AG09319 (cell line): Measurements from ENCODE around the gene MORC1.

Source experiments
- DNase-seq: peaks from one replicate; pipeline ENCODE4 v3.0.0-alpha.2; 2010; ENCODE audit warnings: low read depth; ENCODE audit errors: extremely low read depth
- TF ChIP-seq, protein P1 (sequence below): IDR thresholded peaks from 2 replicates; pipeline ENCODE4 v1.5.1; 2011; ENCODE audit warnings: low read depth, mild to moderate bottlenecking, inconsistent platforms, low read length, moderate library complexity

The MORC1 gene

DNA sequence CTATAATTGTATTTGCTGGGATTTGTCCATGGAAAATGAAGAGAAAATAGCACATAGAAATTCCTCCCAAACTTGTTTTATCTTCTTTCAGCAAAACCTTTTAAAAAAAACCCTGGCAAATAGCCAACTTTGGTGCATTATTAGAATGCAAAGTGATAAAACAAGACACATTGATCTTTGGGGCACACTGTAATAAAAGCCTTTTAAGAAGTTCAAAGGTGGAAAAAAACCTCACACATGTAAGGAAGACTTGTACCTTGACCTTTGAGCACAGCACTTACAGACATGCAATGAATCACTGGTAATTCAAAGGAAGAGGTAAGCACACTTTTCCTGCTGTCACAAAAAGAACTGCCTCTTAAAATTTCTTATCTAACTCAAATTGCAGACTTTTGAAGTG, 8.0 kb upstream of the MORC1 start:
- TF ChIP-seq, protein P1, sequence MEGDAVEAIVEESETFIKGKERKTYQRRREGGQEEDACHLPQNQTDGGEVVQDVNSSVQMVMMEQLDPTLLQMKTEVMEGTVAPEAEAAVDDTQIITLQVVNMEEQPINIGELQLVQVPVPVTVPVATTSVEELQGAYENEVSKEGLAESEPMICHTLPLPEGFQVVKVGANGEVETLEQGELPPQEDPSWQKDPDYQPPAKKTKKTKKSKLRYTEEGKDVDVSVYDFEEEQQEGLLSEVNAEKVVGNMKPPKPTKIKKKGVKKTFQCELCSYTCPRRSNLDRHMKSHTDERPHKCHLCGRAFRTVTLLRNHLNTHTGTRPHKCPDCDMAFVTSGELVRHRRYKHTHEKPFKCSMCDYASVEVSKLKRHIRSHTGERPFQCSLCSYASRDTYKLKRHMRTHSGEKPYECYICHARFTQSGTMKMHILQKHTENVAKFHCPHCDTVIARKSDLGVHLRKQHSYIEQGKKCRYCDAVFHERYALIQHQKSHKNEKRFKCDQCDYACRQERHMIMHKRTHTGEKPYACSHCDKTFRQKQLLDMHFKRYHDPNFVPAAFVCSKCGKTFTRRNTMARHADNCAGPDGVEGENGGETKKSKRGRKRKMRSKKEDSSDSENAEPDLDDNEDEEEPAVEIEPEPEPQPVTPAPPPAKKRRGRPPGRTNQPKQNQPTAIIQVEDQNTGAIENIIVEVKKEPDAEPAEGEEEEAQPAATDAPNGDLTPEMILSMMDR, result no peak
- DNase-seq, result no peak

DNA sequence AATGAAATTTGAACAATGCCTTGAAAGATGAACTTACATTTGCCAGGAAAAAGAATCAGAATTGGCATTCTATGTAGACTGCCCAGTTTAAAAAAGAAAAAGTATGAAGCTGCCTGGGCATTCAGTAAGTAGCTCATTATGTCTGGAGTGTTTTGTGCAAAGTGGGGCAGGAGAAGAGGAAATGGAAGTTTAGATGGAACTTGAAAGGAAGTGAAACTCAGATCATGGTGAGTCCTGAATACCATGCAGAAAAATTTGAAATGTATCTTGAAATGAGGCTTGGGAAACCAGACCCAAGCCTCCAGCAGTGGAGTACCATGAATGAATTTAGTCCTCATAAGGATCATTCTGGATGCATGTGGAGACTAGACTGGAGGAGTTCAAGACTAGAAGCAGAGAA, 4.8 kb upstream of the MORC1 start:
- TF ChIP-seq, protein P1, result no peak
- DNase-seq, result no peak

DNA sequence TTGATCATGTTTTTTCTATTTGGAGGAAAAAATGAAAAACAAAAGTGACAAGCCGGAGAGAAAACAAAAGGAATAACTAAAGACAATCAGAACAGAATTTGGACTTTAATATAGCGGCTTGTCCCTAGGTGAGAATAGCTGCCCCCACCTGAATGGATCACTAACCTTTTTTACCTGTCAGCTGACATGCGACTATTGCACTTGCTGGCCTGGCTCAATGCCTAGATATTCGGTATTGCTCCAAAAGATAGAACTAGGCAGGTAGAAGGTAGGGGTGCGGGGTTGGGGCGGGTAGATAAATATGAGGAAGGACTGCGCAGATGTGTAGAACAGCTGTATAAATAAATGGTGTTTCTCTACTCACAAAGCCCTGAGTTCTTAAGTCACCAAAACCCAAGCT, 650 bp upstream of the MORC1 start:
- TF ChIP-seq, protein P1, result no peak
- no peak for DNase-seq

DNA sequence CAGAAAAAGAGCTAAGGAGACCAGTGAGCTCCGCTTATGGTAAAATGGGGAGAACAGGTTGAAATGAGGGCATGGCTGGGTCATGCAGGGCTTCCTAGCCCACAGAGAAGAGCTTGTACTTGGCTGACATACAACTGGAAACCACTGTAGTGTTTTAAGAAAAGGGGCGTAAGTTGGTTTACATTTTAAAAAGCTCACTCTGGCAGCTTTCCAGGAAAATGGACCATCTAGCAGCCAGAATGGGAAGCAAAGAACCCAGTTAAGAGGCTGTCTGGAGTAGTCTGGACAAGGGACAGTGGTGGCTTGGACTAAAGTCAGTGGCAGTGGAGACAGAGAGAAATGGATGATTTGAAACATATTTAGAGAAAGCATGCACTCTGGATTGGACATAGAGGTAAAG, 1.9 kb downstream of the MORC1 start:
- no peak for DNase-seq
- TF ChIP-seq, protein P1, result no peak

DNA sequence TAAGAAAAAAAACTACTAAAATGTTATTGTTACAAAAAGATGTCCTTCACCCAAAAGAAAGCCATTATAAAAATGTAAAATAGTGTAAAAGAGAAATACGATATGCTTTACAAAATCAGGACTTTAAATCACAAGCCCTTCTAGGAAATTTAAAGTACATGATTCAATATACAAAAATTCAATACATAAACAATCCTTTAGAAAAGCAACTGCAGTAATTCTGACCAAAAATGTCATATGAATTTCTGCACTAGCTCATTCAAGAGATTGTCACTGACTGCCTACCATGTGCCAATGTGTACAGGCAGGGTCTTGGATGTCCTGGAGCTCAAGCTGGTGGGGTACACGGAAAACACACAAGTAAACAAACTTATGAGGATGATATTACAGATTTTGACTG, 2.5 kb downstream of the MORC1 start:
- DNase-seq, result no peak
- TF ChIP-seq, protein P1, result no peak

DNA sequence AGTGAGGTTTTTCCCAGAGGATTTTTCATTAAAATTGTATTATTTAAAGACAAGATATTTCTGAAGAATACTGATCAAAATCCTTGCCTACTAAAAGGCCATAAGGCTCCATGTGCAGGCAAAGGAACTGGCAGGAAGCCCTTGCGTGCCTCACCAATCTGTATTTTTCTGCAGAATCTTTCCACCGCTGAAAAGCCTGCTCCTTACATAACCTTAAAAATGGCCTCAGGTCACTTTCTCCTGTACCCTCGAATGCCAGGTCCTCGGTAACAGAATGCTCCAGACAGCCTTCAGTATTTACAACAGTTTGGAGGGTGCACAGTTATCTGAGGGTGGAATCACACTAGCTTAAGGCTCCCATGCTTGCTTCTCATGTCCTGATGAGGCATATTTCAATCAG, 3.2 kb downstream of the MORC1 start:
- TF ChIP-seq, protein P1, result no peak
- DNase-seq, result no peak

DNA sequence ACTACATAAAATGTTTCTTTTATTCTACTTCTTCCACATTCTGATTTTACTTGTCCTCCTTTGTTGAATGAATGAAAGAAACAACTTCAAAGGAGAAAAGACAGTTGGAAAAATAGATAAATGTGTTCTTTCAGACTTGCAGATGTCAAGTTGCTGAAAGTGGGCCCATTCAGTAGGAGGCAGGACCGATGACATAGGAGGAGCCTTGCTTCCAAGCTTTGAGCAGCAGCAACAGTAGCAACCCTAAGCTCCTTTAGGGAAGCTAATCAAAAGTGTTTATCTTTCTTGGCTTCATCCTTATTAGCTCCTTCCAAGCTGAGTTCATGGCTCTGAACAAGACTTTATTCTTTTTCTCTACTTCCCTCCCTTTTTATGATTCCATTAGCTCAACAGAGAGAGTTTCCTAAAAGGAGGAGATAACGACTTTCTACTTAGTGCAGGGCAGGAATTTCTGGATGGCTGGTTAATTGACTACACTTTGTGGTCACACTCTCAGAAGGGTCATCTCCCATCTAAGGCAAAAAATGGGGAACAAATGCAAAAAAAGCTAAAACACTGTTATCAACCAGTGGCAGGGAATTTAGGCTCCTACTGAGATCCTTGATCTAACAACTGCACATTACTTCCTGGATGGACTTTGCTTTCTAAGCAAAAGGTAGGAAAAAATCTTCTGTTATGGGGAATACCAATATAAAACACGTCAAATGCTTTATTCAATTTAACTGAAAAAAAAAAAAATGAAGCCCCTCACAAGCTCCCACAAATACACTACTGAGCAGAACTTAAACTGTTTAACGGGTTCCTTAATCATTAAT, 4.8 kb downstream of the MORC1 start:
- TF ChIP-seq, protein P1, result no peak
- no peak for DNase-seq
